Suprapubic skin (tissue), 4 donors: ENCODE measurements around the gene MRPL2. TPM values are rescaled to one million over a fixed set of nuclear protein-coding genes. Genes with fewer than 3 reads are reported as not detected.

Experiments used
- DNase-seq, 2 donors: peaks; one replicate each; pipeline ENCODE4 v3.0.0-alpha.2; 2019; ENCODE audit warnings: low spot score in 2 of 2
- H3K27ac ChIP-seq: fragments of 200-600 bp; sonication (generic); one replicate; pipeline ENCODE4 v1.5.1; 2019
- H3K27me3 ChIP-seq: fragments of 200-600 bp; sonication (generic); one replicate; pipeline ENCODE4 v1.5.1; 2019
- H3K36me3 ChIP-seq: fragments of 200-600 bp; sonication (generic); one replicate; pipeline ENCODE4 v1.5.1; 2019
- H3K4me1 ChIP-seq: fragments of 200-600 bp; sonication (generic); one replicate; pipeline ENCODE4 v1.5.1; 2019
- H3K4me3 ChIP-seq: fragments of 200-600 bp; sonication (generic); one replicate; pipeline ENCODE4 v1.5.1; 2019; ENCODE audit warnings: mild to moderate bottlenecking
- H3K9me3 ChIP-seq: fragments of 200-600 bp; sonication (generic); one replicate; pipeline ENCODE4 v1.5.1; 2019
- CTCF ChIP-seq, 2 donors: fragments of 200-600 bp in 1 of 2; fragments of 450-650 bp in 1 of 2; sonication (generic) in 1 of 2; IDR thresholded peaks; one replicate each; pipeline ENCODE4 v1.5.1; 2016 to 2019; ENCODE audit warnings: antibody characterized with exemption in 2 of 2, mild to moderate bottlenecking in 1 of 2, moderate library complexity in 1 of 2
- EP300 ChIP-seq: sonication (generic); formaldehyde crosslinking; IDR thresholded peaks from one replicate; pipeline ENCODE4 v1.6.1; 2017; ENCODE audit warnings: antibody characterized with exemption
- POLR2A ChIP-seq, 2 donors: fragments of 450-650 bp; IDR thresholded peaks; one replicate each; pipeline ENCODE4 v1.6.1; 2017; ENCODE audit warnings: antibody characterized with exemption in 2 of 2, mild to moderate bottlenecking in 2 of 2, moderate library complexity in 2 of 2
- POLR2AphosphoS5 ChIP-seq, 3 donors: sonication (generic); formaldehyde crosslinking; IDR thresholded peaks; one replicate each; pipeline ENCODE4 v1.6.1; 2017; ENCODE audit warnings: antibody characterized with exemption in 3 of 3
- WGBS: methylation state at CpG from one replicate; pipeline ENCODE4 v1.1.5; 2018; 5-methylcytosine and 5-hydroxymethylcytosine counted together
- total RNA-seq, 4 donors: library from RNA; depleted of rRNA; stranded (reverse); fragments of >200 nt; gene quantifications; one replicate each; pipeline ENCODE4 v1.1.0, GENCODE V29; 2016

Gene MRPL2
- total RNA-seq, 4 donors from 2014 or later, result 21.2 to 38.1 (median 25.9) TPM

GRCh38 chr6:43005844-43006243 is 53.4 kb downstream of the MRPL2 start:
- TF ChIP-seq EP300 (no peak), CTCF (IDR thresholded peaks at IDR 0.05) (no peak), POLR2AphosphoS5 (IDR thresholded peaks at IDR 0.05) (no peak), POLR2A (IDR thresholded peaks at IDR 0.05) (no peak)
- DNase-seq, result no peak
- Histone ChIP-seq H3K27ac (no peak overlapping the region), H3K36me3 (peaks cover 54% of the 10 kb centered on the region), H3K4me1 (no peaks in the 10 kb centered on the region), H3K9me3 (no peaks in the 10 kb centered on the region), H3K27me3 (no peaks in the 10 kb centered on the region), H3K4me3 (no peak overlapping the region)
- WGBS, result 95% methylated on average over 5 of the region's 5 CpGs

Other genes starting within 250 kb of the MRPL2 start
- 100 to 1,000 TPM in 1 of 4 donors, 10 to 100 TPM in 3; 76.8 to 112 (median 86.4) TPM for gene RPL7L1, start 179.8 kb downstream of the MRPL2 start, total RNA-seq
- not detected for gene PTCRA, start 143.4 kb downstream of the MRPL2 start, total RNA-seq
- 10 to 100 TPM; 19.0 to 26.4 (median 23.2) TPM for gene CNPY3, start 130.0 kb downstream of the MRPL2 start, total RNA-seq
- gene GNMT, start 98.7 kb downstream of the MRPL2 start, total RNA-seq, result 1 to 10 TPM in 1 of 4 donors, under 1 TPM in 1, not detected in 2; 0.79 to 3.7 TPM
- gene PEX6, start 80.3 kb downstream of the MRPL2 start, total RNA-seq, result 10 to 100 TPM; 18.6 to 48.0 (median 22.8) TPM
- 10 to 100 TPM; 35.1 to 51.9 (median 41.6) TPM for gene PPP2R5D, start 74.9 kb downstream of the MRPL2 start, total RNA-seq
- 10 to 100 TPM; 41.2 to 65.8 (median 61.5) TPM for gene MEA1, start 45.5 kb downstream of the MRPL2 start, total RNA-seq
- gene KLHDC3, start 45.2 kb downstream of the MRPL2 start, total RNA-seq, result 10 to 100 TPM; 49.3 to 86.1 (median 63.1) TPM
- 10 to 100 TPM; 30.8 to 66.6 (median 53.6) TPM for gene RRP36, start 37.8 kb downstream of the MRPL2 start, total RNA-seq
- 10 to 100 TPM; 12.3 to 22.2 (median 15.5) TPM for gene CUL7, start 5.6 kb downstream of the MRPL2 start, total RNA-seq
- 10 to 100 TPM; 15.0 to 45.9 (median 24.4) TPM for gene KLC4, start 197 bp upstream of the MRPL2 start, total RNA-seq
- 10 to 100 TPM; 50.4 to 71.3 (median 66.3) TPM for gene PTK7, start 16.9 kb upstream of the MRPL2 start, total RNA-seq
- gene SRF, start 111.8 kb upstream of the MRPL2 start, total RNA-seq, result 10 to 100 TPM; 19.6 to 33.2 (median 28.9) TPM
- gene CUL9, start 122.8 kb upstream of the MRPL2 start, total RNA-seq, result 100 to 1,000 TPM in 2 of 4 donors, 10 to 100 TPM in 2; 51.8 to 130 (median 92.4) TPM
- 10 to 100 TPM; 21.9 to 88.4 (median 74.4) TPM for gene DNPH1, start 170.0 kb upstream of the MRPL2 start, total RNA-seq
- gene TTBK1, start 184.0 kb upstream of the MRPL2 start, total RNA-seq, result not detected
- not detected for gene SLC22A7, start 238.8 kb upstream of the MRPL2 start, total RNA-seq
- 1 to 10 TPM in 3 of 4 donors, not detected in 1; 2.2 to 3.4 (median 2.6) TPM for gene CRIP3, start 249.4 kb upstream of the MRPL2 start, total RNA-seq